K562 (cell line): Measurements from ENCODE around the gene THADA. TPM values are rescaled to one million over a fixed set of nuclear protein-coding genes. Genes with fewer than 3 reads are reported as not detected.

Experiments
- CBX8 ChIP-seq: fragments of 200-600 bp; sonication (generic); IDR thresholded peaks from 2 replicates; pipeline ENCODE4 v1.6.1; 2012; ENCODE audit warnings: borderline replicate concordance, mixed run types, low read depth, mild to moderate bottlenecking, moderate library complexity, mixed read lengths, low read length, control low read depth, inconsistent platforms; ENCODE audit not compliant: poor library complexity, severe bottlenecking; ENCODE audit errors: extremely low read depth
- CC2D1A ChIP-seq: fragments of 450-650 bp; IDR thresholded peaks from 2 replicates; pipeline ENCODE4 v1.6.1; 2017; ENCODE audit warnings: mild to moderate bottlenecking
- EP300 ChIP-seq: IDR thresholded peaks from 2 replicates; pipeline ENCODE4 v1.6.1; 2012; ENCODE audit warnings: low read length, improper control_type of control experiment
- ESRRA ChIP-seq: fragments of 450-650 bp; IDR thresholded peaks from 2 replicates; pipeline ENCODE4 v1.6.1; 2014; ENCODE audit warnings: low read depth, mild to moderate bottlenecking, moderate library complexity, borderline replicate concordance
- ETV5 ChIP-seq: sonication (generic); formaldehyde crosslinking; IDR thresholded peaks from 2 replicates; pipeline ENCODE4 v1.4.0; 2020; ENCODE audit warnings: low read depth, mild to moderate bottlenecking, missing genetic modification reagents
- FOXK2 ChIP-seq, 2 experiments: fragments of 450-650 bp; IDR thresholded peaks in 1 of 2; conservative IDR thresholded peaks in 1 of 2; 2 replicates each; pipeline ENCODE4 v1.6.1; 2016; ENCODE audit warnings: low read depth in 2 of 2, mild to moderate bottlenecking in 1 of 2
- NFE2L1 ChIP-seq: fragments of 450-650 bp; IDR thresholded peaks from 2 replicates; pipeline ENCODE4 v1.6.1; 2016; ENCODE audit warnings: missing genetic modification characterization, low read depth, mild to moderate bottlenecking, missing compliant biosample characterization, moderate library complexity, borderline replicate concordance
- NR1H2 ChIP-seq: sonication (generic); formaldehyde crosslinking; IDR thresholded peaks from 2 replicates; pipeline ENCODE4 v1.4.0; 2020; ENCODE audit warnings: mild to moderate bottlenecking, missing genetic modification reagents
- NR3C1 ChIP-seq: sonication (generic); formaldehyde crosslinking; IDR thresholded peaks from 2 replicates; pipeline ENCODE4 v1.8.1; 2022; ENCODE audit warnings: missing genetic modification reagents
- PYGO2 ChIP-seq: fragments of 450-650 bp; IDR thresholded peaks from 2 replicates; pipeline ENCODE4 v1.6.1; 2016; ENCODE audit warnings: mild to moderate bottlenecking, missing genetic modification characterization, moderate library complexity, missing compliant biosample characterization
- TAF9B ChIP-seq: fragments of 450-650 bp; IDR thresholded peaks from 2 replicates; pipeline ENCODE4 v1.6.1; 2018; ENCODE audit warnings: mild to moderate bottlenecking; ENCODE audit not compliant: partially characterized antibody
- YY1 ChIP-seq, 3 experiments: IDR thresholded peaks; 2 replicates each; pipeline ENCODE4 v1.6.1; 2011; ENCODE audit warnings: low read length in 2 of 3, mild to moderate bottlenecking in 2 of 3, moderate library complexity in 2 of 3, borderline replicate concordance in 1 of 3, control low read depth in 1 of 3, low read depth in 1 of 3; ENCODE audit not compliant: insufficient read depth in 3 of 3, insufficient replicate concordance in 2 of 3, control insufficient read depth in 1 of 3, insufficient read length in 1 of 3; ENCODE audit errors: extremely low read depth in 1 of 3
- ZNF143 ChIP-seq: sonication (generic); formaldehyde crosslinking; IDR thresholded peaks from 2 replicates; pipeline ENCODE4 v1.9.0; 2022; ENCODE audit warnings: mild to moderate bottlenecking, missing genetic modification reagents
- ZNF23 ChIP-seq: fragments of 250-450 bp; sonication (Bioruptor Pico); IDR thresholded peaks from 2 replicates; pipeline ENCODE4 v1.4.0; 2020; ENCODE audit warnings: mild to moderate bottlenecking
- polyA plus RNA-seq, 8 experiments: library from polyadenylated mRNA; depleted of rRNA in 4 of 8; stranded (reverse) in 5 of 8; unstranded in 3 of 8; fragments of >200 nt; fragmentation: Nextera tagmentation in 2 of 8; fragmentation: Illumina TruSeq in 1 of 8; extraction: Ambion mirVana in 2 of 8; extraction: Trizol in 1 of 8; gene quantifications; 2 replicates each; pipeline versions ENCODE4 v1.2.1 to v1.2.3, GENCODE V29; 2011 to 2014; ENCODE audit warnings: inconsistent platforms in 1 of 8, missing spikeins in 1 of 8
- total RNA-seq, 7 experiments: library from RNA; depleted of rRNA in 6 of 7; stranded (reverse); fragments of >200 nt in 6 of 7; fragmentation: Illumina TruSeq in 2 of 7; extraction: Trizol in 2 of 7; gene quantifications; 2 replicates each; pipeline versions ENCODE4 v1.2.1 to v1.2.3, GENCODE V29; 2011 to 2021; ENCODE audit warnings: low replicate concordance in 1 of 7
- TF ChIP-seq, protein P1 (sequence below): fragments of 200-800 bp; sonication (Bioruptor generic); IDR thresholded peaks from 2 replicates; pipeline ENCODE4 v1.6.1; 2017; ENCODE audit warnings: missing genetic modification characterization, missing compliant biosample characterization
- TF ChIP-seq, protein P2 (sequence below): fragments of 450-650 bp; formaldehyde crosslinking; IDR thresholded peaks from 2 replicates; pipeline ENCODE4 v1.4.0; 2020; ENCODE audit warnings: mild to moderate bottlenecking, moderate library complexity
- TF ChIP-seq, protein P3 (sequence below): IDR thresholded peaks from 3 replicates; pipeline ENCODE4 v1.6.1; 2011; ENCODE audit warnings: borderline replicate concordance, mild to moderate bottlenecking, moderate library complexity; ENCODE audit not compliant: insufficient read length; ENCODE audit errors: extremely low read depth
- TF ChIP-seq, protein P4 (sequence below): sonication (generic); formaldehyde crosslinking; IDR thresholded peaks from 2 replicates; pipeline ENCODE4 v1.8.0; 2022; ENCODE audit warnings: mild to moderate bottlenecking, low read depth, missing genetic modification reagents

THADA gene
- total and polyA plus RNA-seq, 9 of the 15 experiments (the other 6 are each of a cell fraction or from before 2014, with no cell fraction given), result 17.8 to 34.7 (median 31.9) TPM

DNA sequence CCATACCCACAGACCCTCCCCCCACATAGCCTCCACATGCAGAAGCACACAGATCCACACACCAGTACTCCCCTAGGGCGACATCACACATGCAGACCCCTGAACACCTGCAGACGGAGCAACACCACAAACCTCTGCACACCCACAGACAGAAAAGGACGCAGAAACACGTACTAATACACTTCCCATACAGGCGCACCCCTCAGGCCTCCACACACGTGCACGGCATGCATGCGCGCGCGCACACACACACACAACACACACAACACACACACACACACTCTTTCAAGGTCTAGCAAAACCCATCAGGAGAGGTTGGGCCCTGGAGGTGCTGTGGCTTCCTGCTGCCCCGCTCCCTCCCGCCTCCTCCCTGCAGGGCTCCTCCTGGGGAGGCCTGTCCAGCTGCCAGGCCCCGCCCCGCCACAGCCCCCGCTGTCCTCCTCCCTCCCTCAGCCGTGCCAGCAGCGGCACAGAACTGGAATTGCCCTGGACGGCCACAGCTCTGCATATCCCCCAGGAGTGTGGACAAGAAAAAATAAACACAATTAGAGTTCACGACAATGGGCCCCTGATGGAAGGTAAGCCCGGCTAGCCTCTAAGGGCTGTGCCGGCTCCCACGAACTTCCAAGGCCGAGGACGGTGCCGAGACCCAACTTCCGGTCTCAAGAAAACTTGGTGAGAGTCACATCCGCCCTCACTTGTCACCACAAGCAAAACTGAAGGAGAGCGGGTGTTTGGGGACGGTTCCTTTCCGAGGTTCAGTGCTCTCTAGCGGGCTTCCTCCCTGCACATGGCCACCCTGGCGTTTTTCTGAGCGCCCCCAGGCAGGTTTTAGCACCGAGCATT lies 376.2 kb downstream of the THADA start (continued):
- TF ChIP-seq, protein P1, sequence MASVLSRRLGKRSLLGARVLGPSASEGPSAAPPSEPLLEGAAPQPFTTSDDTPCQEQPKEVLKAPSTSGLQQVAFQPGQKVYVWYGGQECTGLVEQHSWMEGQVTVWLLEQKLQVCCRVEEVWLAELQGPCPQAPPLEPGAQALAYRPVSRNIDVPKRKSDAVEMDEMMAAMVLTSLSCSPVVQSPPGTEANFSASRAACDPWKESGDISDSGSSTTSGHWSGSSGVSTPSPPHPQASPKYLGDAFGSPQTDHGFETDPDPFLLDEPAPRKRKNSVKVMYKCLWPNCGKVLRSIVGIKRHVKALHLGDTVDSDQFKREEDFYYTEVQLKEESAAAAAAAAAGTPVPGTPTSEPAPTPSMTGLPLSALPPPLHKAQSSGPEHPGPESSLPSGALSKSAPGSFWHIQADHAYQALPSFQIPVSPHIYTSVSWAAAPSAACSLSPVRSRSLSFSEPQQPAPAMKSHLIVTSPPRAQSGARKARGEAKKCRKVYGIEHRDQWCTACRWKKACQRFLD (CRISPR knock-in tag), result peak; percentile 74; the same call in 1 of the 2 replicates
- peak in 1 of 2 experiments; percentile 19; a peak in 3 of 4 replicates for TF ChIP-seq FOXK2 (conservative IDR thresholded peaks at IDR 0.05 in 1 of 2, IDR thresholded peaks at IDR 0.05 in 1 of 2; ENCODE audit: low read depth in 2 of 2)
- TF ChIP-seq PYGO2 (tag), result no peak
- no peak; the same call in 1 of the 2 replicates for TF ChIP-seq ESRRA
- TF ChIP-seq, protein P2, sequence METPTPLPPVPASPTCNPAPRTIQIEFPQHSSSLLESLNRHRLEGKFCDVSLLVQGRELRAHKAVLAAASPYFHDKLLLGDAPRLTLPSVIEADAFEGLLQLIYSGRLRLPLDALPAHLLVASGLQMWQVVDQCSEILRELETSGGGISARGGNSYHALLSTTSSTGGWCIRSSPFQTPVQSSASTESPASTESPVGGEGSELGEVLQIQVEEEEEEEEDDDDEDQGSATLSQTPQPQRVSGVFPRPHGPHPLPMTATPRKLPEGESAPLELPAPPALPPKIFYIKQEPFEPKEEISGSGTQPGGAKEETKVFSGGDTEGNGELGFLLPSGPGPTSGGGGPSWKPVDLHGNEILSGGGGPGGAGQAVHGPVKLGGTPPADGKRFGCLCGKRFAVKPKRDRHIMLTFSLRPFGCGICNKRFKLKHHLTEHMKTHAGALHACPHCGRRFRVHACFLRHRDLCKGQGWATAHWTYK (CRISPR knock-in tag), result no peak
- no peak for TF ChIP-seq NR3C1 (CRISPR knock-in tag)
- peak; percentile 91 for TF ChIP-seq ETV5 (CRISPR knock-in tag)
- TF ChIP-seq CC2D1A, result no peak; the same call in none of the 2 replicates
- no peak for TF ChIP-seq ZNF23 (CRISPR knock-in tag)
- no peak for TF ChIP-seq ZNF143 (CRISPR knock-in tag)
- TF ChIP-seq NFE2L1 (tag), result no peak
- TF ChIP-seq, protein P3, sequence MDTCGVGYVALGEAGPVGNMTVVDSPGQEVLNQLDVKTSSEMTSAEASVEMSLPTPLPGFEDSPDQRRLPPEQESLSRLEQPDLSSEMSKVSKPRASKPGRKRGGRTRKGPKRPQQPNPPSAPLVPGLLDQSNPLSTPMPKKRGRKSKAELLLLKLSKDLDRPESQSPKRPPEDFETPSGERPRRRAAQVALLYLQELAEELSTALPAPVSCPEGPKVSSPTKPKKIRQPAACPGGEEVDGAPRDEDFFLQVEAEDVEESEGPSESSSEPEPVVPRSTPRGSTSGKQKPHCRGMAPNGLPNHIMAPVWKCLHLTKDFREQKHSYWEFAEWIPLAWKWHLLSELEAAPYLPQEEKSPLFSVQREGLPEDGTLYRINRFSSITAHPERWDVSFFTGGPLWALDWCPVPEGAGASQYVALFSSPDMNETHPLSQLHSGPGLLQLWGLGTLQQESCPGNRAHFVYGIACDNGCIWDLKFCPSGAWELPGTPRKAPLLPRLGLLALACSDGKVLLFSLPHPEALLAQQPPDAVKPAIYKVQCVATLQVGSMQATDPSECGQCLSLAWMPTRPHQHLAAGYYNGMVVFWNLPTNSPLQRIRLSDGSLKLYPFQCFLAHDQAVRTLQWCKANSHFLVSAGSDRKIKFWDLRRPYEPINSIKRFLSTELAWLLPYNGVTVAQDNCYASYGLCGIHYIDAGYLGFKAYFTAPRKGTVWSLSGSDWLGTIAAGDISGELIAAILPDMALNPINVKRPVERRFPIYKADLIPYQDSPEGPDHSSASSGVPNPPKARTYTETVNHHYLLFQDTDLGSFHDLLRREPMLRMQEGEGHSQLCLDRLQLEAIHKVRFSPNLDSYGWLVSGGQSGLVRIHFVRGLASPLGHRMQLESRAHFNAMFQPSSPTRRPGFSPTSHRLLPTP, result no peak
- TF ChIP-seq EP300, result no peak
- peak in 2 of 3 experiments; percentile 5 to 56 for TF ChIP-seq YY1 (IDR thresholded peaks at IDR 0.05; ENCODE audit: borderline replicate concordance in 1 of 3, control insufficient read depth in 1 of 3, extremely low read depth in 1 of 3, insufficient read depth in 3 of 3, insufficient read length in 1 of 3, insufficient replicate concordance in 2 of 3, low read depth in 1 of 3, low read length in 2 of 3)
- TF ChIP-seq CBX8, result no peak
- TF ChIP-seq, protein P4, sequence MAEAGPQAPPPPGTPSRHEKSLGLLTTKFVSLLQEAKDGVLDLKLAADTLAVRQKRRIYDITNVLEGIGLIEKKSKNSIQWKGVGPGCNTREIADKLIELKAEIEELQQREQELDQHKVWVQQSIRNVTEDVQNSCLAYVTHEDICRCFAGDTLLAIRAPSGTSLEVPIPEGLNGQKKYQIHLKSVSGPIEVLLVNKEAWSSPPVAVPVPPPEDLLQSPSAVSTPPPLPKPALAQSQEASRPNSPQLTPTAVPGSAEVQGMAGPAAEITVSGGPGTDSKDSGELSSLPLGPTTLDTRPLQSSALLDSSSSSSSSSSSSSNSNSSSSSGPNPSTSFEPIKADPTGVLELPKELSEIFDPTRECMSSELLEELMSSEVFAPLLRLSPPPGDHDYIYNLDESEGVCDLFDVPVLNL (CRISPR knock-in tag), result no peak
- no peak for TF ChIP-seq TAF9B
- TF ChIP-seq NR1H2 (CRISPR knock-in tag), result no peak
